RWPE1 (cell line): ENCODE data around the gene PPIB.

ENCODE experiments used
- CTCF ChIA-PET: fragments of 350-600 bp; sonication (Branson Sonifier 250); formaldehyde crosslinking; extraction: SDS; loops from one replicate; lab custom pipeline; 2021; lab: Yijun Ruan, JAX
- POLR2A ChIA-PET: fragments of 400-600 bp; formaldehyde crosslinking; extraction: SDS; loops from one replicate; lab custom pipeline; 2020; ENCODE audit warnings: antibody characterized with exemption; ENCODE audit not compliant: low non-redundant PET; lab: Yijun Ruan, JAX
- DNase-seq: peaks from one replicate; pipeline ENCODE4 v3.0.0; 2012; ENCODE audit warnings: low spot score
- H3K27ac ChIP-seq: fragments of 450-650 bp; 2 replicates; pipeline ENCODE4 v1.5.1; 2017
- TF ChIP-seq, protein P1 (sequence below): fragments of 450-650 bp; conservative IDR thresholded peaks from 2 replicates; pipeline ENCODE4 v1.5.1; 2017; ENCODE audit warnings: low read depth, mild to moderate bottlenecking

Gene PPIB

GRCh38 chr15:64180235-64180824 lies 17.5 kb upstream of the PPIB start:
- ChIA-PET CTCF (no interaction called here), POLR2A (no interaction called here)
- TF ChIP-seq, protein P1, sequence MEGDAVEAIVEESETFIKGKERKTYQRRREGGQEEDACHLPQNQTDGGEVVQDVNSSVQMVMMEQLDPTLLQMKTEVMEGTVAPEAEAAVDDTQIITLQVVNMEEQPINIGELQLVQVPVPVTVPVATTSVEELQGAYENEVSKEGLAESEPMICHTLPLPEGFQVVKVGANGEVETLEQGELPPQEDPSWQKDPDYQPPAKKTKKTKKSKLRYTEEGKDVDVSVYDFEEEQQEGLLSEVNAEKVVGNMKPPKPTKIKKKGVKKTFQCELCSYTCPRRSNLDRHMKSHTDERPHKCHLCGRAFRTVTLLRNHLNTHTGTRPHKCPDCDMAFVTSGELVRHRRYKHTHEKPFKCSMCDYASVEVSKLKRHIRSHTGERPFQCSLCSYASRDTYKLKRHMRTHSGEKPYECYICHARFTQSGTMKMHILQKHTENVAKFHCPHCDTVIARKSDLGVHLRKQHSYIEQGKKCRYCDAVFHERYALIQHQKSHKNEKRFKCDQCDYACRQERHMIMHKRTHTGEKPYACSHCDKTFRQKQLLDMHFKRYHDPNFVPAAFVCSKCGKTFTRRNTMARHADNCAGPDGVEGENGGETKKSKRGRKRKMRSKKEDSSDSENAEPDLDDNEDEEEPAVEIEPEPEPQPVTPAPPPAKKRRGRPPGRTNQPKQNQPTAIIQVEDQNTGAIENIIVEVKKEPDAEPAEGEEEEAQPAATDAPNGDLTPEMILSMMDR: no peak
- no peak for DNase-seq
- H3K27ac ChIP-seq: no peak overlapping the region

DNA sequence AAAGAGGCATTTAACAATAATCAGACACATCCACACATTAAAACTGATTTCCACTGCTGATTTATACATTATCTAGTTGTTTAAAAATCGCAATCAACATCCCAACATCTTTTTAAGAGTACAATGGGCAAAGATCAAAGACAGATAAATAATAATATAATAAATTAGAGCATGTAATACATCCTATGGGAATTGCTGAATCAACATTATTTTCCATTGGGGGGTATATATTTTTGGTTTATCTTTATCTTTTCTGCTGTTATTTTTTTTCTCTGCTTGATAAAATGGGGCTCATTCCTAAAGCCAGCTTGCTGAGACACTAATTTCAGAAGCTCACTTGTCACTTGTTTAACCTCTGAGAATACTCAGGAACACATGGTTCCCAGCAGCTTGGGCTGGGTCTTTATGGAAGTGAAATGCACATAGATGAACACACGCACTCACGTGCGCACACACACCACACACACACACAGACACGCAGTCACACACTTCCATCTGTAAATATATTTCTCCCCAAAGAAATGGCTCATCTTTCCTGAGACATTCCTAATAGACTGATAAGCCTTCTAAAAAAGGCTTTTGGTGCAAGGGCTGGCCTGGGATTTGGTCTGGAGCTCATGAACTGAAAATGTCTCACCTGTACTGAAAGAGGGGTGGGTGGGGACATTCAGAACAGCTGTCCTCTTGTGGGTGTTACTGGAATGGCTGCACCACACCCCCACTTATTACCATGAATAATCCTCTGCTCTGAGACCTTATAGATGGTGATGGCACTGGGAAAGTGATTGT lies 3.5 kb upstream of the PPIB start:
- ChIA-PET POLR2A (no interaction called here), CTCF (interaction anchor here (0.6 kb wide), 2 partner anchors 12 to 520 kb away, joined by 4 read pairs; no protein-coding TSS in a partner anchor)
- no peak overlapping the region for H3K27ac ChIP-seq

DNA sequence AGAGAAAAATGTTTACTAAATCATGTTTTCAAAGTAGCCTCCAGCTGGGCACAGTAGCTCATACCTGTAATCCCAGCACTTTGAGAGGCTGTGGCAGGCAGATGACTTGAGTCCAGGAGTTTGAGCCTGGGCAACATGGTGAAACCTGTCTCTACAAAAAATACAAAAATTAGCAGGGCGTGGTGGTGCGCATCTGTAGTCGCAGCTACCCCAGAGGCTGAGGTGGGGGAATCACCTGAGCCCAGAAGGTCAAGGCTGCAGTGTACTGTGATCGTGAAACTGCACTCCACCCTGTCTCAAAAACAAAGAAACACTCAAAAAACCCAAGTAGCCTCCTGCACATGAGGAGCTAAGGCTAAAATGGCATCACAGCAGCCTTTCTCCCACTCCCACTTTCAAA lies 1.6 kb upstream of the PPIB start:
- TF ChIP-seq, protein P1: no peak
- DNase-seq: no peak
- POLR2A ChIA-PET: no interaction called here
- CTCF ChIA-PET: interaction anchor here (0.6 to 1.1 kb wide), 3 partner anchors 11 to 576 kb away, joined by 3 to 4 read pairs (median 3); no protein-coding TSS in a partner anchor
- no peak overlapping the region for H3K27ac ChIP-seq

More for the DNA sequence above, 3.5 kb upstream of the PPIB start:
- no peak for DNase-seq
- TF ChIP-seq, protein P1: no peak

DNA sequence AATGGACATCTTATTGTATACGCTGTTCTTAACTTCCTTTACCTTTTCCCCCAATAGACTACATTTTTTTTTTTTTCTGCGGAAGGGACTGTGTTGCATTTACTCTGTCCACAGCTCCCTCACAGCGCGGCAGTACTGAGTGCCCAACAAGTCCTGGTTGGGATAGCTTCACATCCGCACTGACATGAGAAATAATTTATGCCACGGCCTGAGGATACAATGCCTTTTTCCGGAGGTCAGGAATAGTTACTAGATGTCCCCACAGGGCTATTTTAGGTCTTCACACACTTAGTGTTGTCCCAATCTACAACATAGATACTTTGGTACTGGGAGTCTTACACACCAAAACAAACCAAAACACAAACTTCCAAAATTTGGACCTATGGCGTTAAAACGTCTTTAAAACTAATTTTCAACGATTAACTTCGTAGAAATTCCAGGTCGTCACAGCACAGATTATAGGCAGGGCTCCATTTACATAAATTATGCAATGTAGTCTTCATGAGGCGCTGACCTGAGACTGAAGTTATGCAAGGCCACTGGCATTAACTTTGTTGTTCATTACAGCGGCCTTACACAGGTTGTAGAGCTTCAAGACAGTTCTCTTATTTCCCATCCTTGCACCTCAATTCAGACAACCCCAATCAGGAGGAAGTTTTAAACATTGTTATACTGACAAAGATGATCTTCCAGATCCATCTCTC lies 989 bp upstream of the PPIB start:
- ChIA-PET CTCF (interaction anchor here (0.6 to 1.3 kb wide), 5 partner anchors 10 to 280 kb away, joined by 3 to 5 read pairs (median 4); no protein-coding TSS in a partner anchor), POLR2A (no interaction called here)
- peak overlapping the region; percentile 84 for H3K27ac ChIP-seq
- DNase-seq: no peak
- TF ChIP-seq, protein P1: no peak

GRCh38 chr15:64162478-64162868 lies 349 bp downstream of the PPIB start:
- TF ChIP-seq, protein P1: no peak
- ChIA-PET POLR2A (interaction anchor here (1.2 kb wide), 1 partner anchor 9 kb away, joined by 4 read pairs; no protein-coding TSS in a partner anchor), CTCF (interaction anchor here (1.3 kb wide), 1 partner anchor 14 kb away, joined by 3 read pairs; no protein-coding TSS in a partner anchor)
- H3K27ac ChIP-seq: peak overlapping the region; percentile 84
- DNase-seq: peak; percentile 41
